RCC 7860 (cell line): Measurements from ENCODE around the gene ARL13B.

Experiments used
- DNase-seq: peaks from one replicate; pipeline ENCODE4 v3.0.0-alpha.2; 2015; ENCODE audit warnings: low spot score
- FAIRE-seq: peaks from 2 replicates; lab custom pipeline; 2012; peaks lifted over from hg19 to GRCh38; lab: Jason Lieb, UNC

Gene ARL13B

DNA sequence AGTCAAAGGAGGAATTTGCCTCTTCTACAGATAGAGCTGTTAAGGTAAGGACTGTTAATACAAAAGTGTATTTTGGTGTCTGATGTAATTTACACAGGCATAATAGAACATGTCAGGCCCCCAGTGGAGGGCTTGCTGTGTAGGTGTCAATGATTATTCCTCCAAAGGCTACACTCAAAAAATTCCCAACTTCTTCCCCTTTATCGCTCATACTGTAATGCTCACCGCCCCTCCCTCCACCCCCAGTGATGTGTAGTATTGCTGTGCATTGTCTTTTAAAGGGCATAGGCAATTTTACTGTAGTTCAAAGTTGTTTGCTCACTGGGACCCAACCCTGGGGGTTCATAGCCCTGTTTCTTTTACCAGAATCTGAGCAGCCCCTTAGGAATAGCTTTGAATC, 115.2 kb downstream of the ARL13B start:
- DNase-seq (no peak), FAIRE-seq (no peak)

DNA sequence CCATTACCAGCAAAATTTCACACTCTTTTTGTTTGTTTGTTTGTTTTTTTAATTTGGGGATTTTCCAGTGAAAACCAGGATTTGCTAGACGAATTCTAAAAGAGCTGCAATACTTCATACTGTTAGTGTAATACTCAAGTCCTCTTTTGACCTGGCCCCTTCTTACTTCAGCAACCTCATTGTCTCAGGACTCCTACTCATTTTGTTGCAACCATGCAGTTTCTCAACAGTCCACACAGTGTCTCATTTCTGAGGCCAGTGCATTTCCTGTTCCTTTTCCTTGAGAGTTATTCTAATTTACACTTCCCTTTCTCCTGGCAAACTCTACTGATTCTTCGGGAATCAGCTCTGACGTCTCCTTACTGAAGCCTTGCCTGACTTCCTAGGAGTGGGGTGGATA, 118.5 kb downstream of the ARL13B start:
- no peak for FAIRE-seq
- no peak for DNase-seq

DNA sequence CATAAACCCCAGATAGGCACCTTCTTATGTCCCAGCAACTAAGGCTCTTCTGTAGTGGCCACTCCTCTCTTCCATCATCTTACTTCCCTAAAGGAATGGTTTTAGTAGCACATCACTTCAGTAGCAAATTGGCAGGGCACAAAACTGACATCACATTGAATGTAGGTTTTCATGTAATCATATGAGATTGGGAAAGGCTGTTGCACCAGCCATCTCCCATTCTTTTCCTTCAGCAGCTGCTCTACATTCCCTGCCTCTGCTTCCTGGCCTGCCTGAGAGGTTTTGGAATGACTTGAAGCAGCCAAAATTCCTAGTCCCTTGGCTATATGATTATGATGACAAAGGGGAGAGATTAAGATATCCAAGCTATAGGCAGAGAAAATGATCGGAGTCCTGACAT, 119.4 kb downstream of the ARL13B start:
- FAIRE-seq (no peak), DNase-seq (no peak)

DNA sequence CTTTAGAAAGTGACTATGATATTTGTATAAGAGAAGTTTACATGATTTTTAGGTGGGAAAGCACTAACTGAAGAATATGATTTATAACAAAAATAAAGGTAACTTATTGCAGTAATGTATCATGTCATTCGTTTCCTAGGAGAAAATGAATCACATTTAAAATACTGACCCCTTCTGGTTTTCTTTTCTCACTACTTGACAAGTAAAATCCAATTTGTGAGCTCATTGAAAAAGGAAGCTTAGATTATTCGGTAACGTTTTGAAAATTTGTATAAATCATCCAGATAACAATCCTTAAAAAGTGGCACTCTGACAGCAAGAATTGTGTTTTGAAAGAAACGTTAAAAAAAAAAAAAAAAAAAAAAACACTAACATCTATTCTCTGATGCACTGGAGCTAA, 121.9 kb downstream of the ARL13B start:
- DNase-seq = no peak
- no peak for FAIRE-seq
